Endothelial cell of umbilical vein (primary cell): ENCODE measurements around the gene RNASE8. TPM values are rescaled to one million over a fixed set of nuclear protein-coding genes. Genes with fewer than 3 reads are reported as not detected.

ENCODE experiments used
- BruUV-seq: library from RNA; stranded (reverse); fragments of 400-500 nt; replicated peaks from 2 replicates; lab custom pipeline; 2021; lab: Mats Ljungman, UMichigan
- CTCF ChIA-PET: fragments of 300-600, 350-600 bp; sonication (Branson Sonifier 250); formaldehyde crosslinking; loops from one replicate; lab custom pipeline; 2021; ENCODE audit warnings: antibody characterized with exemption, inconsistent platforms; lab: Charles Lee
- POLR2A ChIA-PET: fragments of 300-600, 350-600 bp; sonication (Branson Sonifier 250); formaldehyde crosslinking; loops from one replicate; lab custom pipeline; 2021; ENCODE audit warnings: antibody characterized with exemption, inconsistent platforms; lab: Charles Lee
- DNase-seq: peaks from one replicate; pipeline ENCODE4 v3.0.0-alpha.2; 2011; ENCODE audit warnings: low read depth, low spot score
- FAIRE-seq: peaks from 2 replicates; lab custom pipeline; 2011; peaks lifted over from hg19 to GRCh38; lab: Jason Lieb, UNC
- H2AFZ ChIP-seq: 2 replicates; pipeline ENCODE4 v1.6.0; 2012; ENCODE audit warnings: low read depth, low read length, control low read depth, inconsistent platforms
- H3K27ac ChIP-seq: 2 replicates; pipeline ENCODE4 v1.5.1; 2011; ENCODE audit warnings: low read depth, mild to moderate bottlenecking, control low read depth, low read length, moderate library complexity; ENCODE audit not compliant: insufficient read depth
- H3K27me3 ChIP-seq, 2 experiments: 2 replicates each; pipeline versions ENCODE4 v1.6.0 to v1.6.1; 2011; ENCODE audit warnings: low read length in 2 of 2, mixed read lengths in 1 of 2; ENCODE audit not compliant: control insufficient read depth in 2 of 2, insufficient read depth in 2 of 2
- H3K36me3 ChIP-seq, 2 experiments: 2 replicates in 1 of 2; 3 replicates in 1 of 2; pipeline ENCODE4 v1.5.1; 2011; ENCODE audit warnings: low read length in 2 of 2, mild to moderate bottlenecking in 1 of 2, moderate library complexity in 1 of 2; ENCODE audit not compliant: control insufficient read depth in 2 of 2, insufficient read depth in 2 of 2; ENCODE audit errors: extremely low read depth in 1 of 2
- H3K4me1 ChIP-seq: 3 replicates; pipeline ENCODE4 v1.5.1; 2011; ENCODE audit warnings: mild to moderate bottlenecking, low read length; ENCODE audit not compliant: control insufficient read depth, insufficient read depth; ENCODE audit errors: extremely low read depth
- H3K4me2 ChIP-seq: 2 replicates; pipeline ENCODE4 v1.6.1; 2011; ENCODE audit warnings: low read length, control low read depth, mixed read lengths; ENCODE audit not compliant: insufficient read depth
- H3K4me3 ChIP-seq, 3 experiments: fragments of 200-600 bp in 1 of 3; sonication (generic), shearing (Covaris generic) in 1 of 3; replicated peaks in 1 of 3; 2 replicates each; pipeline ENCODE4 v1.5.1; 2011 to 2016; ENCODE audit warnings: control low read depth in 3 of 3, low read length in 3 of 3, mild to moderate bottlenecking in 2 of 3, inconsistent platforms in 1 of 3, low read depth in 1 of 3, moderate library complexity in 1 of 3; ENCODE audit not compliant: insufficient read depth in 1 of 3
- H3K79me2 ChIP-seq: 2 replicates; pipeline ENCODE4 v1.6.0; 2012; ENCODE audit warnings: low read length, inconsistent platforms; ENCODE audit not compliant: control insufficient read depth, insufficient read depth
- H3K9ac ChIP-seq: replicated peaks from 2 replicates; pipeline ENCODE3; 2011; ENCODE audit warnings: low read length, control low read depth; ENCODE audit not compliant: insufficient read depth; ENCODE audit errors: extremely low read depth
- H3K9me1 ChIP-seq: replicated peaks from 3 replicates; pipeline ENCODE4 v1.6.0; 2011; ENCODE audit warnings: mild to moderate bottlenecking, low read length; ENCODE audit not compliant: control insufficient read depth, insufficient read depth; ENCODE audit errors: extremely low read depth
- H3K9me3 ChIP-seq: replicated peaks from 2 replicates; pipeline ENCODE4 v1.5.1; 2012; ENCODE audit warnings: low read length, inconsistent platforms; ENCODE audit not compliant: control insufficient read depth, insufficient read depth
- H4K20me1 ChIP-seq: replicated peaks from 2 replicates; pipeline ENCODE3; 2011; ENCODE audit warnings: mild to moderate bottlenecking, low read length; ENCODE audit not compliant: control insufficient read depth, insufficient read depth; ENCODE audit errors: extremely low read depth
- EZH2 ChIP-seq: IDR thresholded peaks from 2 replicates; pipeline ENCODE4 v1.6.1; 2012; ENCODE audit warnings: borderline replicate concordance, low read depth, mild to moderate bottlenecking, moderate library complexity, low read length, inconsistent platforms; ENCODE audit not compliant: severe bottlenecking
- FOS ChIP-seq: IDR thresholded peaks from 2 replicates; pipeline ENCODE4 v1.6.1; 2011; ENCODE audit warnings: mild to moderate bottlenecking, low read length, moderate library complexity, borderline replicate concordance; ENCODE audit not compliant: insufficient read depth
- GATA2 ChIP-seq: IDR thresholded peaks from 2 replicates; pipeline ENCODE4 v1.7.0; 2011; ENCODE audit warnings: low read depth, mild to moderate bottlenecking, moderate library complexity, mixed read lengths, low read length; ENCODE audit not compliant: insufficient read length, insufficient read depth
- JUN ChIP-seq: IDR thresholded peaks from 2 replicates; pipeline ENCODE4 v1.6.1; 2011; ENCODE audit warnings: borderline replicate concordance, low read depth; ENCODE audit not compliant: insufficient read length, insufficient read depth
- MAX ChIP-seq: IDR thresholded peaks from 2 replicates; pipeline ENCODE4 v1.6.1; 2011; ENCODE audit not compliant: insufficient read depth, insufficient read length
- MYC ChIP-seq: IDR thresholded peaks from one replicate; pipeline ENCODE4 v1.6.1; 2011; ENCODE audit warnings: mild to moderate bottlenecking, low read depth, low read length
- POLR2A ChIP-seq: IDR thresholded peaks from 2 replicates; pipeline ENCODE4 v1.6.1; 2012; ENCODE audit warnings: low read depth, mild to moderate bottlenecking, control low read depth, low read length
- POLR2AphosphoS5 ChIP-seq: IDR thresholded peaks from 2 replicates; pipeline ENCODE4 v1.6.1; 2012; ENCODE audit warnings: low read depth, mild to moderate bottlenecking, control low read depth, low read length, moderate library complexity; ENCODE audit not compliant: insufficient read depth
- dilution Hi-C: fragments of 300-500 bp; cut with MboI; formaldehyde crosslinking; loops from one replicate; pipeline ENCODE4 v1.15.0; 2019; ENCODE audit warnings: low sequenced_read_pairs; ENCODE audit not compliant: extremely low pct_ligation_motif_present
- intact Hi-C: fragments of 100-400 bp; cut with micrococcal nuclease; formaldehyde crosslinking; loops from one replicate; pipeline ENCODE4 v1.10.0; 2022
- polyA plus RNA-seq, 4 experiments: library from polyadenylated mRNA; depleted of rRNA in 3 of 4; stranded (reverse) in 3 of 4; unstranded in 1 of 4; fragments of >200 nt; gene quantifications; 2 replicates each; pipeline versions ENCODE4 v1.2.1 to v1.2.3, GENCODE V29; 2011 to 2012; ENCODE audit warnings: missing spikeins in 1 of 4
- total RNA-seq: library from RNA; stranded (reverse); gene quantifications from 2 replicates; pipeline ENCODE4 v1.2.3, GENCODE V29; 2021
- TF ChIP-seq, protein P1 (sequence below), 2 donors: IDR thresholded peaks; 1 replicate in 1 of 2; 2 replicates in 1 of 2; pipeline ENCODE4 v1.5.1; 2011; ENCODE audit warnings: low read length in 2 of 2, mild to moderate bottlenecking in 2 of 2, moderate library complexity in 2 of 2, control low read depth in 1 of 2, inconsistent platforms in 1 of 2, low read depth in 1 of 2; ENCODE audit not compliant: insufficient read depth in 1 of 2; ENCODE audit errors: extremely low read depth in 1 of 2

Gene RNASE8
- total and polyA plus RNA-seq, 2 donors (not counting 3 experiments of a cell fraction or from before 2014, with no cell fraction given) = not detected

GRCh38 chr14:21050597-21050996 is 7.0 kb upstream of the RNASE8 start:
- Histone ChIP-seq H3K4me1 (no peaks in the 10 kb centered on the region), H3K4me2 (no peak overlapping the region), H2AFZ (no peak overlapping the region), H3K79me2 (no peaks in the 10 kb centered on the region), H3K27me3 (peaks cover 22 to 29% of the 10 kb centered on the region in 2 experiments), H3K36me3 (no peaks in the 10 kb centered on the region), H3K9me1 (no peaks in the 10 kb centered on the region), H4K20me1 (no peaks in the 10 kb centered on the region), H3K9ac (no peak overlapping the region), H3K4me3 (no peak overlapping the region), H3K9me3 (no peaks in the 10 kb centered on the region), H3K27ac (no peak overlapping the region)
- BruUV-seq = no TSS peak
- FAIRE-seq (no peak), DNase-seq (no peak)
- CTCF ChIA-PET = interaction anchor here (1.2 to 2.4 kb wide), 4 partner anchors 10 to 36 kb away, joined by 3 to 10 read pairs (median 4); no protein-coding TSS in a partner anchor
- intact Hi-C loops (no loop called here), dilution Hi-C loops (no loop called here)
- TF ChIP-seq JUN (no peak), GATA2 (no peak), EZH2 (no peak), MYC (no peak), POLR2AphosphoS5 (no peak), FOS (no peak), POLR2A (no peak), MAX (no peak)
- TF ChIP-seq, protein P1, sequence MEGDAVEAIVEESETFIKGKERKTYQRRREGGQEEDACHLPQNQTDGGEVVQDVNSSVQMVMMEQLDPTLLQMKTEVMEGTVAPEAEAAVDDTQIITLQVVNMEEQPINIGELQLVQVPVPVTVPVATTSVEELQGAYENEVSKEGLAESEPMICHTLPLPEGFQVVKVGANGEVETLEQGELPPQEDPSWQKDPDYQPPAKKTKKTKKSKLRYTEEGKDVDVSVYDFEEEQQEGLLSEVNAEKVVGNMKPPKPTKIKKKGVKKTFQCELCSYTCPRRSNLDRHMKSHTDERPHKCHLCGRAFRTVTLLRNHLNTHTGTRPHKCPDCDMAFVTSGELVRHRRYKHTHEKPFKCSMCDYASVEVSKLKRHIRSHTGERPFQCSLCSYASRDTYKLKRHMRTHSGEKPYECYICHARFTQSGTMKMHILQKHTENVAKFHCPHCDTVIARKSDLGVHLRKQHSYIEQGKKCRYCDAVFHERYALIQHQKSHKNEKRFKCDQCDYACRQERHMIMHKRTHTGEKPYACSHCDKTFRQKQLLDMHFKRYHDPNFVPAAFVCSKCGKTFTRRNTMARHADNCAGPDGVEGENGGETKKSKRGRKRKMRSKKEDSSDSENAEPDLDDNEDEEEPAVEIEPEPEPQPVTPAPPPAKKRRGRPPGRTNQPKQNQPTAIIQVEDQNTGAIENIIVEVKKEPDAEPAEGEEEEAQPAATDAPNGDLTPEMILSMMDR (IDR thresholded peaks at IDR 0.05; ENCODE audit: extremely low read depth in 1 of 2, insufficient read depth in 1 of 2, low read depth in 1 of 2, low read length in 2 of 2) = no peak
- POLR2A ChIA-PET = no interaction called here
